ENCODE results near the gene TNIK.
"Not testable (repeated sequence)": the region's sequence is repeated elsewhere in the genome, so short reads cannot be mapped to it uniquely, and the experiment has no call there.

TNIK gene

DNA sequence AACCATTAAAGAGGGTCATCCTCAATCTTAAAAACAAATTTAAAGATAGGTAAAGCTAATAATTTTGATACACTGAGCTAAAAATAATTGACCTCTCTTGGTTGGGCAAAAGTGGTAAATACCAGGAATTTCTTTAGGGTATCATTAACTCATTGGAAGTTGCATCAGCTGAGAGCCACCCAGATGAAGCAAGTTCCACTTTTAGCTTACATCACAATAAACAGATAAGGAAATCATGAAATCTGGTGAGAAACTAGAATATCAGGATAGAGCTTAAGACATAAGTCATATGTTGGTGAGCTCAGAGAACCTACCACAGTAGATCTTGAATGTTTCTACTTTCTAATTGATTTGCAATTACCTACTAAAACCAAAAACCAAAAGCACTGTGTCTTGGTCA lies 336.3 kb downstream of the TNIK start:
- TF ChIP-seq, protein P1, sequence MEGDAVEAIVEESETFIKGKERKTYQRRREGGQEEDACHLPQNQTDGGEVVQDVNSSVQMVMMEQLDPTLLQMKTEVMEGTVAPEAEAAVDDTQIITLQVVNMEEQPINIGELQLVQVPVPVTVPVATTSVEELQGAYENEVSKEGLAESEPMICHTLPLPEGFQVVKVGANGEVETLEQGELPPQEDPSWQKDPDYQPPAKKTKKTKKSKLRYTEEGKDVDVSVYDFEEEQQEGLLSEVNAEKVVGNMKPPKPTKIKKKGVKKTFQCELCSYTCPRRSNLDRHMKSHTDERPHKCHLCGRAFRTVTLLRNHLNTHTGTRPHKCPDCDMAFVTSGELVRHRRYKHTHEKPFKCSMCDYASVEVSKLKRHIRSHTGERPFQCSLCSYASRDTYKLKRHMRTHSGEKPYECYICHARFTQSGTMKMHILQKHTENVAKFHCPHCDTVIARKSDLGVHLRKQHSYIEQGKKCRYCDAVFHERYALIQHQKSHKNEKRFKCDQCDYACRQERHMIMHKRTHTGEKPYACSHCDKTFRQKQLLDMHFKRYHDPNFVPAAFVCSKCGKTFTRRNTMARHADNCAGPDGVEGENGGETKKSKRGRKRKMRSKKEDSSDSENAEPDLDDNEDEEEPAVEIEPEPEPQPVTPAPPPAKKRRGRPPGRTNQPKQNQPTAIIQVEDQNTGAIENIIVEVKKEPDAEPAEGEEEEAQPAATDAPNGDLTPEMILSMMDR (IDR thresholded peaks at IDR 0.05): no peak
- Mint-ChIP-seq H3K27ac (no peak overlapping the region), H3K27me3 (ENCODE audit: low read depth, poor library complexity) (no peaks in the 10 kb centered on the region), H3K4me3 (no peak overlapping the region), H3K4me1 (no peaks in the 10 kb centered on the region), H3K9me3 (peaks cover 8% of the 10 kb centered on the region), H3K36me3 (ENCODE audit: low read depth) (peaks cover 34% of the 10 kb centered on the region)
- DNase-seq: no peak

DNA sequence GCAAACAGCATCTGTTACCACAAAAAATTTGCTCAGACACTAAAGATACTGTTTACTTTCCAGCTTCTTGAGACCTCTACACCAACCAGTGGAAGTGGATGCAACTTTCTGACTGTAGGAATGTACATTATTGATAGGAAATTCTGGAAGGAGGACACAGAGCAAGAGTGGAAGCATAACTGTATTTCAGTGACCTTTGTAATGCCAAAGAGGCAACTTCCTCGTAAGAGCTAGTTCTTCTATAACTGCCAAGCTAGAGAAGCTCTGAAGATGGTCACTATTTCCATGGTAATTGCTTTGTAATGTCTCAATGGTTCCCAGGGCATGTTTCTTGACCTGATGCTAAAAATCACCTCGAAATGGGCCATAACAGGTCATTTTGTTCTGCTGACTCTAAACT lies 337.3 kb downstream of the TNIK start:
- Mint-ChIP-seq H3K4me3 (no peak overlapping the region), H3K9me3 (peaks cover 10% of the 10 kb centered on the region), H3K27ac (no peak overlapping the region), H3K27me3 (ENCODE audit: low read depth, poor library complexity) (no peaks in the 10 kb centered on the region), H3K36me3 (ENCODE audit: low read depth) (peaks cover 32% of the 10 kb centered on the region), H3K4me1 (no peaks in the 10 kb centered on the region)
- TF ChIP-seq, protein P1 (IDR thresholded peaks at IDR 0.05): no peak
- no peak for DNase-seq

DNA sequence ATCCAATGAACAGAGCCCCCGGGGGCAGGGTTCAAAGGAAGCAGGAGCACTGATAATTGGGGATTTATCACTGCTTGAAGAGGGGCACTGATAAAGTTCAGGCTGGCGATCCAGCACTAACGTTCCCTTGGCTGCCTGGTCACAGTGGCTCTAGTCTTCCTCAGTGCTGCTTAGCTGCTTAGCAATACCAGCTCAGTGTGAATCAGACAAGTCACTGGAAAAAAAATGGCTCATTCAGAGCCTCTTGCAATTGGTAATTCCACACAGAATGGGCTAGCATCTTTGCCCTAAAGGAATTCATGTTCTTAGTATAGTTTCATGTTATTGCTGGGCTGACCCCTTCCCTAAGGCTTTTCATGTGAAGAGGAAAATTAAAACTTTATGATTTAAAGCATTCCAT lies 338.0 kb downstream of the TNIK start:
- Mint-ChIP-seq H3K27me3 (ENCODE audit: low read depth, poor library complexity) (no peaks in the 10 kb centered on the region), H3K36me3 (ENCODE audit: low read depth) (peaks cover 32% of the 10 kb centered on the region), H3K27ac (no peak overlapping the region), H3K4me1 (no peaks in the 10 kb centered on the region), H3K4me3 (no peak overlapping the region), H3K9me3 (peaks cover 10% of the 10 kb centered on the region)
- no peak for DNase-seq
- TF ChIP-seq, protein P1 (IDR thresholded peaks at IDR 0.05): no peak

DNA sequence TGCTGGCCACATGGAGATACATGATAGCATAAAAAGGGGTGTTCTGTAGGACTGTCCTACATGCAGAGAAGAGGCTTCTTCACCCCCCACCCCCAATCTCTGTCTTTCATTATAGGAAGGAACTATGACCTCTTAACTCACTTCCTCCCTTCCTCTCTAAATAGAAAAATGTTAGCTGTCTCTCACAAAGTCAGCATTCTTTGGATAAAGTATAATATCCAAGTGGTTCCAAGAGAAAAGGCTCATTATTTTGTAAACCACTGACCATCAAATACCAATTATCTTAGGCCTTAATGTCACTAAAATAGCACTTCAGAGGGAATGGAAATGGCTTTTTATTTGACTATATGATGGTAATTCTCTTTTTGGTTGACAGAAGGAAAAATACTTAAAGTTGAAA lies 338.4 kb downstream of the TNIK start:
- Mint-ChIP-seq H3K4me3 (no peak overlapping the region), H3K27me3 (ENCODE audit: low read depth, poor library complexity) (no peaks in the 10 kb centered on the region), H3K4me1 (no peaks in the 10 kb centered on the region), H3K36me3 (ENCODE audit: low read depth) (peaks cover 36% of the 10 kb centered on the region), H3K9me3 (peaks cover 10% of the 10 kb centered on the region), H3K27ac (no peak overlapping the region)
- DNase-seq: no peak
- TF ChIP-seq, protein P1 (IDR thresholded peaks at IDR 0.05): no peak

DNA sequence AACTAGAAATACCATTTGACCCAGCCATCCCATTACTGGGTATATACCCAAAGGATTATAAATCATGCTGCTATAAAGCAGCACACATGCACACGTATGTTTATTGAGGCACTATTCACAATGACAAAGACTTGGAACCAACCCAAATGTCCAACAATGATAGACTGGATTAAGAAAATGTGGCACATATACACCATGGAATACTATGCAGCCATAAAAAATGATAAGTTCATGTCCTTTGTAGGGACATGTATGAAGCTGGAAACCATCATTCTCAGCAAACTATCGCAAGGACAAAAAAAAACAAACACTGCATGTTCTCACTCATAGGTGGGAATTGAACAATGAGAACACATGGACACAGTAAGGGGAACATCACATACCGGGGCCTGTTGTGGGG lies 340.8 kb downstream of the TNIK start:
- not testable (repeated sequence) for H3K27me3 Mint-ChIP-seq (ENCODE audit: low read depth, poor library complexity); DNase-seq; H3K27ac Mint-ChIP-seq; H3K4me1 Mint-ChIP-seq; H3K4me3 Mint-ChIP-seq
- H3K36me3 Mint-ChIP-seq (ENCODE audit: low read depth): peaks cover 32% of the 10 kb centered on the region
- peaks cover 10% of the 10 kb centered on the region for H3K9me3 Mint-ChIP-seq

DNA sequence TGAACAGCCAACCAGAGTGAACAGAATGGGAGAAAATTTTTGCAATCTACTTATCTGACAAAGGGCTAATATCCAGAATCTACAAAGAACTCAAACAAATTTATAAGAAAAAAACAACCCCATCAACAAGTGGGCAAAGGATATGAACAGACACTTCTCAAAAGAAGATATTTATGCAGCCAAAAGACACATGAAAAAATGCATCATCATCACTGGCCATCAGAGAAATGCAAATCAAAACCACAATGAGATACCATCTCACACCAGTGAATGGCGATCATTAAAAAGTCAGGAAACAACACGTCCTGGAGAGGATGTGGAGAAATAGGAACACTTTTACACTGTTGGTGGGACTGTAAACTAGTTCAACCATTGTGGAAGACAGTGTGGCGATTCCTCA lies 341.2 kb downstream of the TNIK start:
- not testable (repeated sequence) for H3K4me3 Mint-ChIP-seq; H3K27me3 Mint-ChIP-seq (ENCODE audit: low read depth, poor library complexity); H3K27ac Mint-ChIP-seq; DNase-seq; H3K4me1 Mint-ChIP-seq
- H3K36me3 Mint-ChIP-seq (ENCODE audit: low read depth): peaks cover 31% of the 10 kb centered on the region
- peaks cover 10% of the 10 kb centered on the region for H3K9me3 Mint-ChIP-seq

DNA sequence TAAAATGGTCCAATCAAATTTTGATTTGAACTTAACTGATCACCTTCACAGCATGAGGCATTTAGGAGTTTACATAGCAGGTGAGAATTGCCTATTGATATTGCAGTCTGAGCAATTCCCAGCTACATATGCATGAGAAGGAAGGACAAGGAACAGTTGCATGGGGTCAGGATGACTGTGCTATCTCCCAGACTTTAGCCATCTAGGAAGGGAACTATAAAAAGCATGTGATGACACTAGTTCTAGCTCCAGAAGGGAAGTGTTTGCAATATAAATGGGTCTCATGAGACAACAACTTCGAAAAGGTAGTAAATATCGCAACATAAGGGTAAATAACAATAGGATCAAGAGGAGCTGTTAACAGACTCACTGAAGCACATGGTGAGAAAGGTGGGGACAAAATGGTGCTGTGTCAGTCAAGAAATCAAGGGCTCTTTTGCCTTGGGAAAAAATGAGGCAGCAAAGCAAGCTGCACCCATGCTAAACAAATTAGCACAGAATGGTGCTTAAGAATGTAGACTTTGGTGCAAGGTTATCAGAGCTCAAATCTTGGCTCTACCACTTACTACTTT lies 343.3 kb downstream of the TNIK start:
- Mint-ChIP-seq H3K4me3 (no peak overlapping the region), H3K36me3 (ENCODE audit: low read depth) (peaks cover 21% of the 10 kb centered on the region), H3K27ac (no peak overlapping the region), H3K27me3 (ENCODE audit: low read depth, poor library complexity) (no peaks in the 10 kb centered on the region), H3K9me3 (peaks cover 10% of the 10 kb centered on the region), H3K4me1 (no peaks in the 10 kb centered on the region)
- DNase-seq: no peak
- TF ChIP-seq, protein P1 (IDR thresholded peaks at IDR 0.05): no peak
